K562 (cell line): Measurements from ENCODE around the gene NPEPPS. TPM values are rescaled to one million over a fixed set of nuclear protein-coding genes. Genes with fewer than 3 reads are reported as not detected.

Experiments used
- HNRNPH1 ChIP-seq: fragments of 200-400 bp; formaldehyde crosslinking; optimal IDR thresholded peaks from 2 replicates; pipeline ENCODE3; 2017; ENCODE audit warnings: low read depth, mild to moderate bottlenecking, low read length, moderate library complexity
- PML ChIP-seq: IDR thresholded peaks from 2 replicates; pipeline ENCODE4 v1.6.1; 2012; ENCODE audit warnings: low read length, inconsistent platforms
- POLR2AphosphoS2 ChIP-seq: IDR thresholded peaks from 2 replicates; pipeline ENCODE4 v1.6.1; 2012; ENCODE audit warnings: low read length, improper control_type of control experiment
- polyA plus RNA-seq, 8 experiments: library from polyadenylated mRNA; depleted of rRNA in 4 of 8; stranded (reverse) in 5 of 8; unstranded in 3 of 8; fragments of >200 nt; fragmentation: Nextera tagmentation in 2 of 8; fragmentation: Illumina TruSeq in 1 of 8; extraction: Ambion mirVana in 2 of 8; extraction: Trizol in 1 of 8; gene quantifications; 2 replicates each; pipeline versions ENCODE4 v1.2.1 to v1.2.3, GENCODE V29; 2011 to 2014; ENCODE audit warnings: inconsistent platforms in 1 of 8, missing spikeins in 1 of 8
- total RNA-seq, 7 experiments: library from RNA; depleted of rRNA in 6 of 7; stranded (reverse); fragments of >200 nt in 6 of 7; fragmentation: Illumina TruSeq in 2 of 7; extraction: Trizol in 2 of 7; gene quantifications; 2 replicates each; pipeline versions ENCODE4 v1.2.1 to v1.2.3, GENCODE V29; 2011 to 2021; ENCODE audit warnings: low replicate concordance in 1 of 7
- TF ChIP-seq, protein P1 (sequence below), 2 experiments: fragments of 450-650 bp; formaldehyde crosslinking in 1 of 2; IDR thresholded peaks; 2 replicates each; pipeline versions ENCODE4 v1.4.0 to v1.6.1; 2014 to 2020; ENCODE audit warnings: mild to moderate bottlenecking in 2 of 2, borderline replicate concordance in 1 of 2, low read depth in 1 of 2

The NPEPPS gene
- total and polyA plus RNA-seq, 9 of the 15 experiments (the other 6 are each of a cell fraction or from before 2014, with no cell fraction given) = 21.4 to 108 (median 46.0) TPM

GRCh38 chr17:47652570-47652969 is 121.7 kb downstream of the NPEPPS start (continued):
- TF ChIP-seq, protein P1, sequence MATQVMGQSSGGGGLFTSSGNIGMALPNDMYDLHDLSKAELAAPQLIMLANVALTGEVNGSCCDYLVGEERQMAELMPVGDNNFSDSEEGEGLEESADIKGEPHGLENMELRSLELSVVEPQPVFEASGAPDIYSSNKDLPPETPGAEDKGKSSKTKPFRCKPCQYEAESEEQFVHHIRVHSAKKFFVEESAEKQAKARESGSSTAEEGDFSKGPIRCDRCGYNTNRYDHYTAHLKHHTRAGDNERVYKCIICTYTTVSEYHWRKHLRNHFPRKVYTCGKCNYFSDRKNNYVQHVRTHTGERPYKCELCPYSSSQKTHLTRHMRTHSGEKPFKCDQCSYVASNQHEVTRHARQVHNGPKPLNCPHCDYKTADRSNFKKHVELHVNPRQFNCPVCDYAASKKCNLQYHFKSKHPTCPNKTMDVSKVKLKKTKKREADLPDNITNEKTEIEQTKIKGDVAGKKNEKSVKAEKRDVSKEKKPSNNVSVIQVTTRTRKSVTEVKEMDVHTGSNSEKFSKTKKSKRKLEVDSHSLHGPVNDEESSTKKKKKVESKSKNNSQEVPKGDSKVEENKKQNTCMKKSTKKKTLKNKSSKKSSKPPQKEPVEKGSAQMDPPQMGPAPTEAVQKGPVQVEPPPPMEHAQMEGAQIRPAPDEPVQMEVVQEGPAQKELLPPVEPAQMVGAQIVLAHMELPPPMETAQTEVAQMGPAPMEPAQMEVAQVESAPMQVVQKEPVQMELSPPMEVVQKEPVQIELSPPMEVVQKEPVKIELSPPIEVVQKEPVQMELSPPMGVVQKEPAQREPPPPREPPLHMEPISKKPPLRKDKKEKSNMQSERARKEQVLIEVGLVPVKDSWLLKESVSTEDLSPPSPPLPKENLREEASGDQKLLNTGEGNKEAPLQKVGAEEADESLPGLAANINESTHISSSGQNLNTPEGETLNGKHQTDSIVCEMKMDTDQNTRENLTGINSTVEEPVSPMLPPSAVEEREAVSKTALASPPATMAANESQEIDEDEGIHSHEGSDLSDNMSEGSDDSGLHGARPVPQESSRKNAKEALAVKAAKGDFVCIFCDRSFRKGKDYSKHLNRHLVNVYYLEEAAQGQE (IDR thresholded peaks at IDR 0.05; ENCODE audit: borderline replicate concordance) = peak; percentile 87
- TF ChIP-seq, protein P1 (CRISPR knock-in tag; IDR thresholded peaks at IDR 0.05; ENCODE audit: low read depth) = no peak; the same call in 1 of the 2 replicates
- no peak for TF ChIP-seq HNRNPH1
- peak; percentile 53; the same call in 1 of the 2 replicates for TF ChIP-seq POLR2AphosphoS2
- TF ChIP-seq PML = no peak
